SK-N-SH treated with all-trans-retinoic acid at 6 μM for 48 hours (cell line): ENCODE measurements around the gene SORD.
"Not testable (repeated sequence)": the region's sequence is repeated elsewhere in the genome, so short reads cannot be mapped to it uniquely, and the experiment has no call there.

ENCODE experiments used
- ARNTL ChIP-seq: fragments of 450-650 bp; formaldehyde crosslinking; IDR thresholded peaks from 2 replicates; pipeline ENCODE4 v1.5.0; 2020; ENCODE audit warnings: low read depth, mild to moderate bottlenecking, moderate library complexity, borderline replicate concordance
- BACH2 ChIP-seq: fragments of 250-450 bp; sonication (Bioruptor Pico); IDR thresholded peaks from 2 replicates; pipeline ENCODE4 v1.9.0; 2021; ENCODE audit warnings: mild to moderate bottlenecking, borderline replicate concordance
- CREB5 ChIP-seq: fragments of 250-450 bp; sonication (Bioruptor Pico); IDR thresholded peaks from 2 replicates; pipeline ENCODE4 v1.5.1; 2020; ENCODE audit warnings: low read depth, mild to moderate bottlenecking, moderate library complexity
- CSDC2 ChIP-seq: fragments of 250-450 bp; sonication (Bioruptor Pico); IDR thresholded peaks from 2 replicates; pipeline ENCODE4 v1.5.0; 2020; ENCODE audit warnings: mild to moderate bottlenecking, moderate library complexity
- ESRRG ChIP-seq: fragments of 250-450 bp; sonication (Bioruptor Pico); IDR thresholded peaks from 2 replicates; pipeline ENCODE4 v1.6.1; 2021; ENCODE audit warnings: mild to moderate bottlenecking
- OSR1 ChIP-seq: fragments of 250-450 bp; sonication (Bioruptor Pico); IDR thresholded peaks from 2 replicates; pipeline ENCODE4 v1.8.0; 2022; ENCODE audit warnings: moderate library complexity, mild to moderate bottlenecking, inconsistent platforms
- PPARA ChIP-seq: fragments of 250-450 bp; sonication (Bioruptor Pico); IDR thresholded peaks from 2 replicates; pipeline ENCODE4 v1.5.0; 2020; ENCODE audit warnings: mild to moderate bottlenecking, borderline replicate concordance
- SNAI2 ChIP-seq: fragments of 250-450 bp; sonication (Bioruptor Pico); IDR thresholded peaks from 2 replicates; pipeline ENCODE4 v1.5.0; 2020; ENCODE audit warnings: mild to moderate bottlenecking, moderate library complexity
- ZFP3 ChIP-seq: fragments of 250-450 bp; sonication (Bioruptor Pico); IDR thresholded peaks from 2 replicates; pipeline ENCODE4 v1.5.0; 2020; ENCODE audit warnings: mild to moderate bottlenecking, moderate library complexity
- ZFP30 ChIP-seq: fragments of 450-650 bp; formaldehyde crosslinking; IDR thresholded peaks from 2 replicates; pipeline ENCODE4 v1.5.0; 2022; ENCODE audit warnings: mild to moderate bottlenecking, moderate library complexity
- ZNF565 ChIP-seq: fragments of 450-650 bp; formaldehyde crosslinking; conservative IDR thresholded peaks from 2 replicates; pipeline ENCODE4 v1.5.0; 2020; ENCODE audit warnings: low read depth, mild to moderate bottlenecking, moderate library complexity
- ZNF8 ChIP-seq: fragments of 450-650 bp; formaldehyde crosslinking; IDR thresholded peaks from 2 replicates; pipeline ENCODE4 v1.5.0; 2020; ENCODE audit warnings: mild to moderate bottlenecking, moderate library complexity

GRCh38 chr15:44979617-44980339 is 43.2 kb upstream of the SORD start:
- not testable (repeated sequence) for TF ChIP-seq ESRRG (CRISPR knock-in tag); CSDC2 (CRISPR knock-in tag); ZFP30 (CRISPR knock-in tag); CREB5 (CRISPR knock-in tag); SNAI2 (CRISPR knock-in tag); ARNTL; ZNF8 (CRISPR knock-in tag); PPARA (CRISPR knock-in tag); ZNF565; ZFP3 (CRISPR knock-in tag); OSR1 (CRISPR knock-in tag); BACH2
